ENCODE data around the gene KLF7.

The KLF7 gene

DNA sequence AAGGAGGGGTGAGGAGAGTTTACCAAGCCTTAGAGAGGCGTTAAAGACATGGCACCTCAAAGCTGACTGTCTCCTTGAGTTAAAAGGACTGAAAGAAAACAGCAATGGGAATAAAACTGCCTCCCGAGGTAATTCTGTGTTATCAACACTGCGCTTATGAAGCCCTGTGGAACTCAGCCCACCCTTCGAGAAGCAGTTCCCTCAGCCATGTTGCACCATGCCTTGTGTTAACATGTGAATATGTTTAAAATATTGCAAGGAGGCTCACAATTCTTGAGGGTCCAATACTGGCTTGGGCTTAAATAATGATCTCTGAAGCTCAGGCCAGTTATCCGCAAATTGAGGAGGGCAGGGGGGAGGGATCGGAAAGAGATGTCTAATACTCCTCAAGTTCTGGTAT lies 14.7 kb downstream of the KLF7 start:
- FAIRE-seq: no peak
- DNase-seq (ENCODE audit: extremely low spot score, insufficient read length, low read depth): no peak

DNA sequence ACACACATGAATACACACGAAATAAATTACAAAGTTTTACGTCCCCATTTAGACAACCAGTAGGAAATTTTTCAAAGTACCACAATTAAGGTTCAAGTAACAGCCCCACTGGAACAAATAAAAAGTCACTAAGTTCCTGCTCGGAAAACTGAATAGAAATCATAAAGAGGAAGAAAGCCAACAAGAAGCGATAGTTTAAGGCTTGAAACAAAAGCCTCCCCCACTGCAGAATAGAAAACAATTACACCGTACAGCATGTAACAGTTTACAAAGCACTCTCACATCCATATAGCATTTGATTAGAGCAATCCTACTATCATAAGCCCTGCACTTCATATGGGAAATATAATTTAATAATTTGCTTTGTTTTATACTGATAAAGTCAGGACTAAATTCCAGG lies 15.5 kb downstream of the KLF7 start:
- FAIRE-seq: no peak
- DNase-seq (ENCODE audit: extremely low spot score, insufficient read length, low read depth): no peak

DNA sequence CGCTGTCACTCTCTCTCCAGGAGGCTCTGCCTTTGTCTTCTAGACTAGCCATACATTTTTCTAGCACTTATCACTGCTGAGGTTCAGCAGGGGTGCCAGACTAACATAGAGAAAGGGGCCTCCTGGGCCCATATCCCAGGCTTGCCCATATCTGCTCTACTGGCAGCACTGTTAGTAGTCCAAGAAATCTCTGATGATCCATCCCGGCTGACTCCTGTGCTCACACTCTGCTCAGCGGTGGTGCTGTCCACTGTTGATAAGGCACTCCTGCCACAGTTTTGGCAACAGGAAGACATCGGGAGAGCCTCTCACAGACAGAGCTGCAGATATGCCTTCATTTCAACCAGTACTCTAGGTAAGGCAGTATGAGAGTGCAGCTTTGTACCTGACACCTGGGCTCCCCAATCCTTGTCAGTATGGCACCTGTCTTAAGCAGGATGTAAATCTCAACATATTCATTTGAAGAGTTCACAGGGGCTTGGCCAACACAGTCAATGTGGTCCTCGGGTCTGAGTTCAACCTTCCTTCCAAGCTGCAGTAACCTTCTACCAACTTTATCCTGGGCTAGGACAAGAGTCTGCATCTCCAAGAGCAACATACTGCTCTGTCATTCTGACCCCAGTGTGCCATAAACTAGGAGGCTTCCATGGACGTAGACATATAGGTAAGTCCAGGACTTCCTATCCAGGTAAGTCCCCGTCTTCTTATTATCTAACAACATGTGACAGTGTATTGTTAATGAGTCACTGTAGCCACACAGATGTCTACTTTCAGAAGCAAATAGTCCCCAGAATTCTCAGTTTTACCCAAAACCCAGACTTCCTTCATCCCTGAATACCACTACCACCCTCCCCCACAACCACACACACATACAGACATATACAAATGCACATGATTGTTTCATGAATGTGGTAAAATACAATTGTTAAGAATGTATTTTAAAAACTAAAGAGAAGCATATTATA lies 16.2 kb downstream of the KLF7 start:
- FAIRE-seq: peak; percentile 70
- DNase-seq (ENCODE audit: extremely low spot score, insufficient read length, low read depth): no peak

DNA sequence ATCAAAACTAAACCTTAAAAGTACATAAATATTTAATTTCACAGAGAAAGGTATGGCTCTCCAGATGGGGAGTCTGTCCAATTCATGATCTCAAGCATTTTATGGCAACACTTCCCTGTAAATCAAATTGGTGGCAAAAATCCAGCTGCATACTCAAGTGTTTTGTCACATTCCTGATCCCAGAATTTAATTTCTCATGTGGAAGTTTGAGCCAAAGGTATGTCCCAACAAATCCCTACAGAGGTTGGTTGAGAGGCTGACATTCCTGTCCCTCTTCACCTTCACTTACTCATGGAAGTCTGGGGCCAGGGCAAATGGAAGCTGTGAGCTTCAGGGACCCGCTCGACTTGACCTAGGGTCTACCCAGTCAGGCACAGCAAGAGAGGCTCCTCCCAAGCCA lies 17.7 kb downstream of the KLF7 start:
- DNase-seq (ENCODE audit: extremely low spot score, insufficient read length, low read depth) (no peak), FAIRE-seq (no peak)

DNA sequence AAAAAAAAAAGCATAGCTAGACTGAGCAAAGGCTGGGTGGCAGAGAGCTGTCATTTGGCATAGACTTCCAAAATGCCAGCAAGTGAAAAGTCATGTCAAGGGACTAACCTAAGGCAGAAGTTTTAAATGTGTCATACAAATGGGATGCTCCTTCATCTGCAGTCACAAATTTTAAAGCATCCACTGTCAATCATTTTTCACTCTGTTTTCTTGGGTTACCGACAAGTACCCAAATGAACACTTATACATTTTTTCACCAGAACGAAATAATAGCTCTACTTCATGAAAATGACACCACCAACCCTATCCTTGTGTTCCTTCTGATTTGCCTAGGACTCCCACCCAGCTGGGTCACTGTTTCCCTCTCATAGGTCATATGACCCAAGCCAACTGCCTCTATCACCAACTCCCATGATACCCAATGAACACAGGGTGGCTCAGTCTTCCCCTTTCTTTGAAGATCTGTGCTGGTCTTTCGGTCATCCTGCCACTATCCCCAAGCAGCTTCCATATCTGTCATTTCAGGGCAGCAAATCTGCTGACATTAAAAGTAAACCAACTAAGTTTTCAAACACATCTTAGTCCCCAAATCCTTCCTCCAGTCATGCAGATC lies 21.5 kb downstream of the KLF7 start:
- FAIRE-seq (no peak), DNase-seq (ENCODE audit: extremely low spot score, insufficient read length, low read depth) (no peak)

DNA sequence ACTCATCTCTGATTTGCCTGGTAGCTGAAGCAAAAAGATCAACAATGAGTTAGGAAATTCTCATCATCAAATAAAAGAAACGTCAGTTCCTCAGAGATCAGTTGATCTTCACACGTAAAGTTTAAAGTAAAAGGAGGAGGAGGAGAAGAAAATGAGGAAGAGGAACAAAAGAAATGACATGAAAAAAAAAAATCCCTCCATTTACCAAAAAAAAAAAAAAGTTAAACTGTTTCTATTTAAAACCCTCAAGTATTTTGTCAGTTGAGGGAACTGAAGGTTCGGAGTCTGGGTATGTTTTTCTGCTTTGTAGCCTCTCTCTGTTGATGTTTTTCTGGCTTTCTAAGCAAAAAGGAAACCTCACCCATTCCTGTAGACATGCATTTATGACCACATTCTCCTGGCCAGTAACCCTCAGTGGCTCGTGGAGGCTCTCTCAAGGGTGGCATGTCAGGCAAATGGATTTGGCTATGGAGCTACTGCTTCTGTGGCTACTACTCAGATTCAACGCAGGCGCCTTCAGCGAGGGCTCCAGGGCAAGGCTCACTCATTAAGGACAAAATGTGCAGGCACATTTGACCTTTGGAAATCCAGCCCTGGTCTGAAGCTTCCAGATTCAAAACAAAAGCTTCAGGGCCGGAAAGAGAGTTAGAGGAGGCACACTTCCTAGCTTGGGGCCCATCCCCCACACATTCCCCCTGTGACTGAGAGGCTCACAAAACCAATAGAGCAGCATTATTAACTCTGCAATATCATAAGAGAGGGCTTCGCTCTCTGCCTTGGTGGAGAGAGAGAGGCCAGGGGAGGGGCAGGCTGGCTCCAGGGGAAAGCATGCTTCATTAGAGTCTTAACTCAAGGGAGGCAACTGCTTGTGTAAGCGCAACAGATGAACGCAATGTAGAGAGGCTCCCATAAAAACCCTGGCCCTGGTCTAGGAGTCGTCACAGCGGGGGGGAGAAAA lies 22.3 kb downstream of the KLF7 start:
- peak; percentile 49 for FAIRE-seq
- no peak for DNase-seq (ENCODE audit: extremely low spot score, insufficient read length, low read depth)

DNA sequence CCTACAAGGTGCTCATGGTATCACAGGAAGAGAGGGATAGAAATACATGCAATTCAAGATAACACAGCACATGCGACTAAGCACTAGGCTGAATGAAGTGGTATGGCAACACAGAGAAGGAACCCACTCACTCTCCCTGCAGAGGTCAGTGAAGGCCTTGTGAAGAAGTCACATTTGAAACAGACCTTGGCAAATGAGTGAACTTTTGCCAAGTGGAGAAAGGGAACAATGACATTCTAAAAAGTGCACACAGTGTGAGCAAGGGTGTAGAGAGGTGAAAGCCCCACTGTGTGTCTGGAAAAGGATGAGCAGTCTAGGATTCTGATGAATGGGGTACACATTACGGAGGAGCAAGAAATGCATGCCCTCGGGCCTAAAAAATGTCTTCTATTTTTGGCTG lies 23.3 kb downstream of the KLF7 start:
- FAIRE-seq (peak; percentile 44), DNase-seq (ENCODE audit: extremely low spot score, insufficient read length, low read depth) (no peak)

DNA sequence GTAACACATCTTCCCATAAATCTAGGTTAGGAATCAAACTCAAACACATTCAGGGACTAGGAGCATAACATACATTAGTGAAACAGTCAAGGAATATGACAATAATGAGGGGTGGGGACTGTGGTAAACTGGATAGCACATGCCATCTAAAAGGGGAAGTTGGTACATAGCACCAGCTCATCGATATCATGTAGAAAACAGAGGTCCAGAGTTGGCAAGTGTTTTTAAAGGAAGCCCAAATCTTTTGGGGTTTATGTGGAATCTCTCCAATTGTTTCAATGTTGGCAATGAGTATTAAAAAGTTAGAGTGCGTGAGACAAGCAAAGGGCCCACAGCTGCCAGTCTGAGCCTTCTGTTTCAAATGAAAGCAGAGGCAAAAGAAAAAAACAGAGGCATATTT lies 24.4 kb downstream of the KLF7 start:
- no peak for FAIRE-seq
- no peak for DNase-seq (ENCODE audit: extremely low spot score, insufficient read length, low read depth)

DNA sequence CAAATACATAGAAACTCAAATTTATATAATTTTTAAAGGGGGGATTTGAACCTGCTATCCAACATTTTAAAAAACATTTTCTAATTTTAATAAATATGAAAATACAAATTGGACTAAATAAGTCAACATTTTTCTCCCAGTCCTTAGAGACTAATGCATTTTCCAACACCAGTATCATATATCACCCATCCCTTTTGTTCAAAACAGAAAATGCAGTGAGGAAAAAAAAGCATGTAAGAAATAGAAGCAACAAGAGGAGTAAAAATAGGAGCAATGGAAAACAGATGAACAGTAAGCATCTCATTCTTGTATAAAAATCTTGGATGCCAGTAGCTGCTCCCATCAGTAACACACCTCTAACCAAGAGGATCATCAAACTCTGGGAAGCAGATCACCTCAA lies 25.5 kb downstream of the KLF7 start:
- FAIRE-seq: no peak

DNA sequence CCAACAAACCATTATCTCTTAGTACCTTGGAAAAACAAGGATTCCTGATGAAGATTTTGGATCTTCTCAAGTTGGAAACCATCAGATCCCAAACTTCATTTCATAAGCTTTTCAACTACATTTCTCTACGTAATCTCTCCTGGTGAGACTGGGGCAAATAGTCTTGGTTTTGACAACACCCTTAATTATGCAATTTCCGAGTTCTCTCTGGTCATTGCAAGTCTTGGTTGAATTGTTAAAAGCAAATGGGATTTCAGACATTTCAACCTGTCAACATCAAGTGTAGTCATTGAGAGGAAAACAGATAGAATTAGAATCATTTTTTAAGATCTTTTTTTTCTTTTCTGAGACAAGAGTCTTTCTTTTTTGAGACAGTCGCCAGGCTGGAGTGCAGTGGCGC lies 26.2 kb downstream of the KLF7 start:
- FAIRE-seq (no peak), DNase-seq (ENCODE audit: extremely low spot score, insufficient read length, low read depth) (no peak)

More for the DNA sequence above, 25.5 kb downstream of the KLF7 start:
- no peak for DNase-seq (ENCODE audit: extremely low spot score, insufficient read length, low read depth)

DNA sequence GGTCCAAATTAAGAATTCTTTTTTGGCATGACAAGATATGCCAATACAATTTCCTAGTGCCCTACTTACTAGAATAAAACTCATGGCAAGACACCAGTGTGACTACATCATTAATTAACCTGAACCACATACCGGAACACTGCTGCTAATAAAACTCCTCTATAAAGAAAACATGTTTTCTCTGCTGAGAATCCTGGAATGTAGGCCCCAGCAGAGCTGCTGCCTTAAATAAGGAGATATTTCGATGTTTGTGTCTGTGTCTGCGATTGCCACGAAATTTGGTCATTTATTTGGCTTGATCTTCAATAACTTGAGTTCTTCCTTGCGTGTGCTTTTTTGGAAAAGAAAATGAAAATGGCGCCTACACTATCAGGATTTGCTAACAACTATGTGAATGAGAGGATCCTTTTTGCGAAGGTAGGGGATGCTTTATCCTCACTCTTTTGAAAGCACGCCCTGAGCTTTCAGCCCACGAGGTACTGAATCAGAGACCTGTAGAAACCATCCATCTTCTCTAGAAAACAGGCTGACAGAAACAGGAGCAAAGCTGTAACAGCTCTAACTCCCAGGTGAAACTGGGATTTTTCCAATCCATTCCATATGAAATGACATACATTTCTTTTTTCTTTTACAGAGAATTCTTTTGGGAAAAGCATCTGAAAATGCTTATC lies 27.0 kb downstream of the KLF7 start:
- DNase-seq (ENCODE audit: extremely low spot score, insufficient read length, low read depth) (no peak), FAIRE-seq (no peak)

DNA sequence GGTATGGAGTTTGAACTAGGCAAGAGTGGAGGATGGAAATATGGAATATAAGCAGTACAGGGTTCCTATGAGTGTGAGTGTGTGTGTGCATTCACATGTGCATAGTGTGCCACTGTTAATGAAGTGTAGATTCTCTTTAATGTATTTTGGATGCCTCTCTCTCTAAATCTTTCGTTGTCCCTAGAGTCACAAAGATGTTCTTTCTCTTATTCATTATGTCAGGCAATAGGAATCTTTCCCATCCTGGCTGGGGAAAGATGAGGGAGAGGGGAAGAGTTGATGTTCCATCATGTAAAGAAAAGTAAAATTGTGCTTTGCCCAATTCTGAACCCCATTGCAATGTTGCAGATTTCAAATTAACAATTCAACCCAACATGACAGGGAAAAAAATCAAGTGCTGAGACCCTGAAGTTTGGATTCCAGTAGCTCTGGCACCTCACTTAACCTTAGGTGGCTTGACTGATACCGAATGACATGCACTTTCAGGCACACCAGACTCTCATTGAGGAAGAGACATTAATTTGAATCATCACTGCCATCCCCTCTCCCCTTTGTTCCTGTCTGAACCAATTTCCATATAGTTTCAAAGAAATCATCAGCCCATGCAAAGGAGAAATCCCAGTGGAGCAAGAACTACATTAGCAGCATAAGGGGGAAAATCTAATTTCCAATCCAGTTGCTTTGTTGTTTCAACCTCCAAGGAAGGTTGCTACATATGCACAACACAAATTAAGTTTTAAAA lies 28.0 kb downstream of the KLF7 start:
- FAIRE-seq (no peak), DNase-seq (ENCODE audit: extremely low spot score, insufficient read length, low read depth) (no peak)

DNA sequence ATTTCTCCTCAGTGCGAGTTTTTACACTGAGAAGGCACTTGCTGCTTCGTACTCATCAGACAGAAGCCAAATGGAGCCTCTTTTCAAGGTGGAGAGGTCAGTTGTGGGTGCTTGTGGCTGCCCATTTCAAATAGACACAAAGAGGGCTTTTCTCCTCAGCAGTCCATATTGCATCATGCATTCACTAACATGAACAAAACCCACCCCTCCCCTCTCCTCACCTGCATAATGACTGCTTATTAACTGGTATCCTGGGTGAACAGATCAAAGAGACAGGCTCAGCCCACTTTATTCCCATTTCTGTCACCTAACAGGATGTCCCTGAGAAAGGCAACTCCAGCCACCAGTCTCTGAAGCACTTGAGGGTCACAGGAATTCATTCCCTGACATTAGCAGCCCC lies 28.9 kb downstream of the KLF7 start:
- FAIRE-seq (no peak), DNase-seq (ENCODE audit: extremely low spot score, insufficient read length, low read depth) (no peak)

DNA sequence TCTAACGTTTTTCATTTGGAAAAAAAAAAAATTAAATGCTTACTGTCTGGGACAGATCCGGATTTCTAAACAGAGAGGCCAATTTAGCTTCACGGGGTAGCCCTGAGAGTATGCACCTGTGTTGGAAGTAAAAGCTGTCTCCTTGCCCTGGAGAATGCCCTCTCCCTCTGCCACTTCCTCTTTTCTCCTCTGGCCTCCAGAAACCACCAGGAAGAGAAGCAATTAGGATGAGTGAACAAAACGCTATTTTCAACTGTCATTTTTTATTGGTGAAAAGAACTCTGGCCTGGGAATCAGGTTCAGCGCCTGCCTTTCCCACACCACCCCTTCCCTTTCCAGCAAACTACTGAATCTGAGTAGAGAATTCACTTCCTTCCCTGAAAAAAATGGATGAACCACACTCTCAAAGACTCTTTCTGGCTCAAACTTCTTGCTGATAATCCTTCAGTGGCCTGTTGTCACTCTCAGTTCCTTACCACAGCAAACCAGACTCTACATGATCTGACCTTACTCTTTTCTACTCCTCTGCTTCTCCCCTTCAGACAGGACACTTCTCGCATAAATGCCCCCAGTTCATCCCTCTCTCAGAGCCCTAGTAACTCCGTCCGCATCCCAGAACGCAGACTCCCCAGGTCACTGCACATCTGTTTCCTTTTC lies 29.8 kb downstream of the KLF7 start:
- FAIRE-seq (no peak), DNase-seq (ENCODE audit: extremely low spot score, insufficient read length, low read depth) (no peak)

DNA sequence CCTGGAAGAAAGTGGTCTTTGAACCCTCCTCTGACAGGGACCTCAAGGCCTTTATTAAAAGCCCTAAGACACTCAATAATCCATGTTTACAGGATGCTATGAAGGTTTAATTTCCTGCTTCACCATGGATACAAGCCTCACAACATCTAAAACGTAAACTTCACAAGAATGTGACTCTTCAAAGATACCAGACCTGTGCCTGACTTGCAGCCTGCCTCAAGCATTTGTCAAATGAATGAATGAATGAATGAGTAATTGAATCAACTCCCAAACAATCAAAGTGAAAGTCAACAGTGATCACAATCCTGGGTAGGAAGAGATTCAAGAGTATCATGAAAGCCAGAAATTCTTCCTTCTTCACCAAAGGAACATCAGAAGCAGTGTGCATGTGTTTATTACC lies 30.4 kb downstream of the KLF7 start:
- FAIRE-seq (no peak), DNase-seq (ENCODE audit: extremely low spot score, insufficient read length, low read depth) (no peak)

DNA sequence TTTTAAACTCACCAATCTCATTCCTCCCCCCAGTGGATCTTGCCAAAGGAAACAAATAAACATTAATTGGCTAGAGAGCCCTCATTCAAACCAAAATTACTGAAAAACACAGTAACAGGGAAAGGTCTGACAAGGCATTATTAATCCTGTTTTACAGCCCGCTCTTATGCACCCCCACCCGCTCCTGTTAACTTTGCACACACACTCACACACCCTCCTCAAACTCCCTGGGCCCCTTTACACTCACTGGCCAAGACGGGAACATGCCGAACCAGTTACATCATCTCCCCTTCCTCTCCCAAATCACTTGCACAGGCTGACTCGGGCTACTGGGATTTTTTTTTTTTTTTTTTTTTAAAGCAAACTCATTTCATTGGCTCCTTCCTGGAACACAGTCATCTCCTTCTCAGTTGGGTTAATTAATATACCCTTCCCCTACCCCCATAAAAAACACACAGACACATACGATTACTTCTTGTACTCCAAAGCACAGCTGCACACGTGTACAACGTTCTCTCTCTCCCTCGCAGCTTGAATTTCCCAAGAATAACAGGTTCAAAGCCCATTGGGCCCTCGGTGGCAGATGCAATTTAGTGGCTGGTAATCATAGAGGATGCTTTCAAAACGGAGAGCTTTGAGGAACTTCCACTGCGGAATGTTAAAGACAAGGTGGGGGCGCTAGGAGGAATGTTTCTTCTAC lies 31.8 kb downstream of the KLF7 start:
- FAIRE-seq: no peak
- DNase-seq (ENCODE audit: extremely low spot score, insufficient read length, low read depth): no peak

DNA sequence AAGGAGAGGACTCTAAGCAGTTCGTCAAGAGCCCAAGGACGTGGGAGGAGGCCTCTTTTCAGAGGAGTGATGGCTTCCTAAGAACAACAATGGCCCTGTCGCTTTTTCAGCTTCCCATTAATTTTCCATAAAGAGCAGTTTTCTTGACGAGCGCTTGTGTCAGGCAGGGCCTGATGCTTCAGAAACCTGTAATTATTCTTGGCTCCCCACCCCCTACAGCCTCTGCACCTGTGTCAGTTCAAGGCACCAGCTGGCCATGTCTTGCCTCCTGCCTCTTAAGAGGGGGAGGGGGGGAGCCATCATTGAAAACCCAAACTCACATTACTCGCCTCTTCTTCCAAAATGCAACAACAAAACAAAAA lies 32.3 kb downstream of the KLF7 start:
- DNase-seq (ENCODE audit: extremely low spot score, insufficient read length, low read depth) (no peak), FAIRE-seq (no peak)

DNA sequence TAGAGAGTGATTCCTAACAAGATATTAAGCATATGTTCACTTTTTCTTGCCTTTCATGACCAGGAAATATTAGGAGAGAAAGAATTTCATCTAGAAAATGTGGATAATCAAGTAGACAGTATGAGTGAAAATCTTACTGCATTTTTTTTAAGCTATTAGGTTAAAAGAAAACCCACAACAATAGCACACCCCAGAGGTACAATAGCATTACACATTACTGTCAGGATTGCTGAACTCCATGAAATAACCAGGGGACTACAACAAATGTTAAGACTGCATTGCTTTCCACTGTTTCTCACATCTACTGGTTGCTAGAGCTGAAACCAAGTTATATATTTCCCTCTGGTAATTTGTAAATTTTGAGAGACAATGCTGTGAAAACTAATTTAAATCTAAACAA lies 33.7 kb downstream of the KLF7 start:
- FAIRE-seq (no peak), DNase-seq (ENCODE audit: extremely low spot score, insufficient read length, low read depth) (no peak)

All from GM18507 (cell line).